Hepatocyte (in vitro differentiated cells): Measurements from ENCODE around the gene LRBA. TPM values are rescaled to one million over a fixed set of nuclear protein-coding genes. Genes with fewer than 3 reads are reported as not detected.

ENCODE experiments used
- DNase-seq: peaks from one replicate; pipeline ENCODE4 v3.0.0-alpha.2; 2016; ENCODE audit warnings: low spot score
- H2AFZ ChIP-seq: fragments of 200-600 bp; sonication (generic); 2 replicates; pipeline ENCODE4 v1.6.0; 2016; ENCODE audit warnings: antibody characterized with exemption, mild to moderate bottlenecking
- H3K27ac ChIP-seq: fragments of 200-600 bp; sonication (generic); 2 replicates; pipeline ENCODE4 v1.5.1; 2016; ENCODE audit warnings: mild to moderate bottlenecking
- H3K27me3 ChIP-seq: fragments of 200-600 bp; sonication (generic); 2 replicates; pipeline ENCODE4 v1.6.1; 2016
- H3K36me3 ChIP-seq: fragments of 200-600 bp; sonication (generic); replicated peaks from 2 replicates; pipeline ENCODE4 v1.5.1; 2016; ENCODE audit warnings: low read depth; ENCODE audit not compliant: insufficient read depth
- H3K4me1 ChIP-seq: fragments of 200-600 bp; sonication (generic); 2 replicates; pipeline ENCODE4 v1.5.1; 2016; ENCODE audit warnings: mild to moderate bottlenecking, moderate library complexity; ENCODE audit not compliant: insufficient read depth
- H3K4me2 ChIP-seq: fragments of 200-600 bp; sonication (generic); 2 replicates; pipeline ENCODE4 v1.6.0; 2016
- H3K4me3 ChIP-seq: fragments of 200-600 bp; sonication (generic); 2 replicates; pipeline ENCODE4 v1.5.1; 2016; ENCODE audit warnings: mild to moderate bottlenecking
- H3K79me2 ChIP-seq: fragments of 200-600 bp; sonication (generic); 2 replicates; pipeline ENCODE4 v1.6.0; 2017; ENCODE audit warnings: mild to moderate bottlenecking
- H3K9me2 ChIP-seq: fragments of 200-600 bp; sonication (generic); replicated peaks from 2 replicates; pipeline ENCODE4 v1.6.0; 2017; ENCODE audit warnings: mild to moderate bottlenecking; ENCODE audit not compliant: insufficient read depth
- H3K9me3 ChIP-seq: fragments of 200-600 bp; sonication (generic); 2 replicates; pipeline ENCODE4 v1.5.1; 2016; ENCODE audit warnings: low read depth, mild to moderate bottlenecking
- H4K20me1 ChIP-seq: fragments of 200-600 bp; sonication (generic); 2 replicates; pipeline ENCODE4 v1.6.0; 2016; ENCODE audit warnings: mild to moderate bottlenecking; ENCODE audit not compliant: insufficient read depth, poor library complexity, severe bottlenecking
- CTCF ChIP-seq: fragments of 200-600 bp; sonication (generic); IDR thresholded peaks from 2 replicates; pipeline ENCODE4 v1.5.1; 2016; ENCODE audit warnings: antibody characterized with exemption, mild to moderate bottlenecking; ENCODE audit not compliant: poor library complexity
- EZH2 ChIP-seq: fragments of 200-600 bp; sonication (generic); IDR thresholded peaks from 2 replicates; pipeline ENCODE4 v1.6.1; 2016; ENCODE audit warnings: antibody characterized with exemption, mild to moderate bottlenecking, borderline replicate concordance
- EZH2phosphoT487 ChIP-seq: fragments of 200-600 bp; sonication (generic); IDR thresholded peaks from one replicate; pipeline ENCODE4 v1.6.1; 2018; ENCODE audit warnings: antibody characterized with exemption, mild to moderate bottlenecking, low read depth, moderate library complexity; ENCODE audit not compliant: unreplicated experiment, severe bottlenecking
- WGBS: methylation state at CpG from one replicate; pipeline ENCODE4 v1.1.6; 2016; ENCODE audit warnings: low lambda C conversion rate; ENCODE audit errors: missing lambda C conversion rate; 5-methylcytosine and 5-hydroxymethylcytosine counted together
- polyA plus RNA-seq: library from polyadenylated mRNA; unstranded; fragments of >200 nt; fragmentation: Nextera tagmentation; extraction: Ambion mirVana; gene quantifications from 2 replicates; pipeline ENCODE4 v1.2.1, GENCODE V29; 2016
- total RNA-seq: library from RNA; depleted of rRNA; stranded (reverse); fragments of >200 nt; gene quantifications from 2 replicates; pipeline ENCODE4 v1.2.3, GENCODE V29; 2014

Gene LRBA
- total and polyA plus RNA-seq, 2 experiments from 2014 or later, result 14.1 to 69.4 TPM

GRCh38 chr4:150695162-150695561 lies 319.9 kb downstream of the LRBA start:
- H3K27ac ChIP-seq, result no peak overlapping the region
- no peak overlapping the region for H3K4me3 ChIP-seq
- H3K27me3 ChIP-seq, result no peaks in the 10 kb centered on the region
- 85% methylated on average over 2 of the region's 2 CpGs for WGBS
- no peaks in the 10 kb centered on the region for H3K9me2 ChIP-seq
- no peaks in the 10 kb centered on the region for H3K4me1 ChIP-seq
- no peak overlapping the region for H3K4me2 ChIP-seq
- H4K20me1 ChIP-seq, result no peaks in the 10 kb centered on the region
- H3K36me3 ChIP-seq, result no peaks in the 10 kb centered on the region
- TF ChIP-seq CTCF (no peak), EZH2 (no peak), EZH2phosphoT487 (no peak)
- no peaks in the 10 kb centered on the region for H3K9me3 ChIP-seq
- no peak for DNase-seq
- H3K79me2 ChIP-seq, result no peaks in the 10 kb centered on the region
- H2AFZ ChIP-seq, result no peak overlapping the region

GRCh38 chr4:150694438-150694837 lies 320.6 kb downstream of the LRBA start:
- H3K9me3 ChIP-seq, result no peaks in the 10 kb centered on the region
- 59% methylated on average over 2 of the region's 2 CpGs for WGBS
- no peaks in the 10 kb centered on the region for H3K79me2 ChIP-seq
- H2AFZ ChIP-seq, result no peak overlapping the region
- H3K27me3 ChIP-seq, result no peaks in the 10 kb centered on the region
- H3K4me3 ChIP-seq, result no peak overlapping the region
- TF ChIP-seq CTCF (no peak), EZH2 (no peak), EZH2phosphoT487 (no peak)
- H3K27ac ChIP-seq, result no peak overlapping the region
- no peak for DNase-seq
- no peak overlapping the region for H3K4me2 ChIP-seq
- no peaks in the 10 kb centered on the region for H4K20me1 ChIP-seq
- H3K9me2 ChIP-seq, result no peaks in the 10 kb centered on the region
- no peaks in the 10 kb centered on the region for H3K4me1 ChIP-seq
- H3K36me3 ChIP-seq, result no peaks in the 10 kb centered on the region

- Histone ChIP-seq H3K27me3 (no peaks in the 10 kb centered on the region), H4K20me1 (no peaks in the 10 kb centered on the region), H3K27ac (no peak overlapping the region), H3K4me1 (no peaks in the 10 kb centered on the region), H3K9me3 (no peaks in the 10 kb centered on the region), H3K4me3 (no peak overlapping the region), H3K79me2 (no peaks in the 10 kb centered on the region), H3K4me2 (no peak overlapping the region), H3K36me3 (no peaks in the 10 kb centered on the region), H3K9me2 (no peaks in the 10 kb centered on the region), H2AFZ (no peak overlapping the region)
- WGBS, result 70% methylated on average over 2 of the region's 2 CpGs
- no peak for TF ChIP-seq EZH2
- DNase-seq, result no peak
These were observed 331.2 kb downstream of the LRBA start for GRCh38 chr4:150683775-150684350.

GRCh38 chr4:150682126-150682525 lies 333.0 kb downstream of the LRBA start:
- WGBS, result 96% methylated on average over 1 of the region's 1 CpG
- H2AFZ ChIP-seq, result no peak overlapping the region
- H3K27ac ChIP-seq, result no peak overlapping the region
- H3K79me2 ChIP-seq, result no peaks in the 10 kb centered on the region
- H3K4me3 ChIP-seq, result no peak overlapping the region
- TF ChIP-seq EZH2, result no peak
- TF ChIP-seq EZH2phosphoT487, result no peak
- no peak for TF ChIP-seq CTCF
- no peaks in the 10 kb centered on the region for H3K4me1 ChIP-seq
- no peaks in the 10 kb centered on the region for H3K36me3 ChIP-seq
- no peaks in the 10 kb centered on the region for H3K9me2 ChIP-seq
- no peak for DNase-seq
- H3K4me2 ChIP-seq, result no peak overlapping the region
- no peaks in the 10 kb centered on the region for H4K20me1 ChIP-seq
- no peaks in the 10 kb centered on the region for H3K9me3 ChIP-seq
- no peaks in the 10 kb centered on the region for H3K27me3 ChIP-seq
